Measurements from ENCODE around the gene MPPE1.

DNA sequence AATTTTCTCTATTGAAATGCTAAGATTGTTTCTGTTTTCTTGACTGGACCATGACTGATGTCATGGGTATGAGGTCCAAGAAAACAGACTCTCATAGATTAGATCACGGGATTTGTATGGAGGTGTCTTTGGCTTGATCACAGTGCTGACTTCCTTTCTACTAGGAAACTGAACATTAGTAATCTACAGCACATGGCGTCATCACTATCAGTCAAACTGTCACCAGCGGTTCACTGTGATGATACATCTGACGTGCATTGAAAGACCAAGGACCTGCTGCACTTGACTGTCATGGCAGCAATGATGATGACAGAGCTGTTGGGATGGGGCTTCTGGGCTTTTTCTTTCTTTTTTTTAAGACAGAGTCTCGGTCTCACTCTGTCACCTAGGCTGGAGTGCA, 45.0 kb upstream of the MPPE1 start:
- TF ChIP-seq BACH1 (IDR thresholded peaks at IDR 0.05; ENCODE audit: borderline replicate concordance), result no peak
- TF ChIP-seq CEBPB (IDR thresholded peaks at IDR 0.05; ENCODE audit: borderline replicate concordance in 1 of 2, low read depth in 2 of 2, low read length in 2 of 2), result no peak
- no peak for TF ChIP-seq EZH2 (IDR thresholded peaks at IDR 0.05; ENCODE audit: borderline replicate concordance, control insufficient read depth, low read depth, low read length)
- no peak for TF ChIP-seq SP1 (IDR thresholded peaks at IDR 0.05; ENCODE audit: low read depth, low read length)
- no peak for TF ChIP-seq POLR2AphosphoS5 (IDR thresholded peaks at IDR 0.05; ENCODE audit: low read length)
- TF ChIP-seq, protein P1, sequence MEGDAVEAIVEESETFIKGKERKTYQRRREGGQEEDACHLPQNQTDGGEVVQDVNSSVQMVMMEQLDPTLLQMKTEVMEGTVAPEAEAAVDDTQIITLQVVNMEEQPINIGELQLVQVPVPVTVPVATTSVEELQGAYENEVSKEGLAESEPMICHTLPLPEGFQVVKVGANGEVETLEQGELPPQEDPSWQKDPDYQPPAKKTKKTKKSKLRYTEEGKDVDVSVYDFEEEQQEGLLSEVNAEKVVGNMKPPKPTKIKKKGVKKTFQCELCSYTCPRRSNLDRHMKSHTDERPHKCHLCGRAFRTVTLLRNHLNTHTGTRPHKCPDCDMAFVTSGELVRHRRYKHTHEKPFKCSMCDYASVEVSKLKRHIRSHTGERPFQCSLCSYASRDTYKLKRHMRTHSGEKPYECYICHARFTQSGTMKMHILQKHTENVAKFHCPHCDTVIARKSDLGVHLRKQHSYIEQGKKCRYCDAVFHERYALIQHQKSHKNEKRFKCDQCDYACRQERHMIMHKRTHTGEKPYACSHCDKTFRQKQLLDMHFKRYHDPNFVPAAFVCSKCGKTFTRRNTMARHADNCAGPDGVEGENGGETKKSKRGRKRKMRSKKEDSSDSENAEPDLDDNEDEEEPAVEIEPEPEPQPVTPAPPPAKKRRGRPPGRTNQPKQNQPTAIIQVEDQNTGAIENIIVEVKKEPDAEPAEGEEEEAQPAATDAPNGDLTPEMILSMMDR (IDR thresholded peaks at IDR 0.05 in 2 of 3, conservative IDR thresholded peaks at IDR 0.05 in 1 of 3; ENCODE audit: control insufficient read depth in 2 of 3, extremely low read depth in 1 of 3, insufficient read depth in 1 of 3, low read depth in 3 of 3, low read length in 3 of 3), result no peak
- no peak for TF ChIP-seq CEBPZ (IDR thresholded peaks at IDR 0.05; ENCODE audit: low read depth, low read length)
- TF ChIP-seq RAD21 (IDR thresholded peaks at IDR 0.05; ENCODE audit: insufficient read depth, low read depth, low read length), result no peak
- no peak for TF ChIP-seq ZNF384 (IDR thresholded peaks at IDR 0.05; ENCODE audit: borderline replicate concordance, low read depth, low read length)

Data from GM12878 (cell line).